OCI-M2 (cell line): ENCODE results near the gene MIA.
"Not testable (repeated sequence)": the region's sequence is repeated elsewhere in the genome, so short reads cannot be mapped to it uniquely, and the experiment has no call there.

Experiments used
- DNase-seq: peaks from one replicate; lab custom pipeline; 2025; ENCODE audit not compliant: unreplicated experiment; lab: John Stamatoyannopoulos, UW

Gene MIA

DNA sequence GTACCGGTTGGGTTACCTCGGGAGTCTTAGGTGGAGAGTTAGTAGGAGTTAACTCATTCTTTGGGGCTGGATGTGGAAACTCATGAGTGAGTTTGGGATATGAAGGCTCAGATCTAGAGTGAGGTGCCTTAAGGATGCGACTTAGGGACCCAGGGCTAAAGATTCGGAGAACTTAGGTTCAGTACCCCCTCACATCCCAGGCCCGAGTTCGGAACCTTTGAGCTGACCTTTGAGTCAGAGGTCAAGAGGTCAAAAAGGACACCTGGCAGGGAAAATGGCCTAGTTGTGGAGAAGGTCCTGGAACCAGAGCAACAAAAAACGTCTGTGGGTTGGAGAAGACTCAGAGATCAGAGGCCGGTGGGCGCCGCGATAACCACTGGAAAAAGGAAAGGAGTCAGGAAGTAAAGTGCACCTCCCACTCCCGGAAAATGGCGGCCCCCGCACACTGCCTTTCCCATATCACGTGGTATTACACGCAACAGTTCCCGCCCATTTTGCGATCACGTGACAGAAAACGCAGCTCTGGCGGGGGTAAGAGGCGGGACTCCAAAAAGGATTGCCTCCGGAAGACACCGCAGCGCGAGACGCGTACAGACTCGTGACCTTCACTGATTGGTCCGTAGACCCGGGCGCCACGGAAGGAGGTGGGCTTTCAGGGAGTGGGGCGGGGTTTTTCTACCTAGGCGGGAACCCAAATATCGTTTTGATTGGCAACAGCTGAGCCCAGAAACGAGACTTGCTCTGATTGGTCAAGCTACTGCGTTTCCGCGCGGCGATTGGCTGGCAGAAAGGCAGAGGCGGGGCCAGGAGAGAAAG lies 25.1 kb upstream of the MIA start, which contains the start of gene ACTMAP:
ACTMAP (minus strand) TSS at position 420 of the 816 bp plus-strand sequence. CDS start 674 bp downstream, outside the sequence.
- peak; percentile 97 for DNase-seq

DNA sequence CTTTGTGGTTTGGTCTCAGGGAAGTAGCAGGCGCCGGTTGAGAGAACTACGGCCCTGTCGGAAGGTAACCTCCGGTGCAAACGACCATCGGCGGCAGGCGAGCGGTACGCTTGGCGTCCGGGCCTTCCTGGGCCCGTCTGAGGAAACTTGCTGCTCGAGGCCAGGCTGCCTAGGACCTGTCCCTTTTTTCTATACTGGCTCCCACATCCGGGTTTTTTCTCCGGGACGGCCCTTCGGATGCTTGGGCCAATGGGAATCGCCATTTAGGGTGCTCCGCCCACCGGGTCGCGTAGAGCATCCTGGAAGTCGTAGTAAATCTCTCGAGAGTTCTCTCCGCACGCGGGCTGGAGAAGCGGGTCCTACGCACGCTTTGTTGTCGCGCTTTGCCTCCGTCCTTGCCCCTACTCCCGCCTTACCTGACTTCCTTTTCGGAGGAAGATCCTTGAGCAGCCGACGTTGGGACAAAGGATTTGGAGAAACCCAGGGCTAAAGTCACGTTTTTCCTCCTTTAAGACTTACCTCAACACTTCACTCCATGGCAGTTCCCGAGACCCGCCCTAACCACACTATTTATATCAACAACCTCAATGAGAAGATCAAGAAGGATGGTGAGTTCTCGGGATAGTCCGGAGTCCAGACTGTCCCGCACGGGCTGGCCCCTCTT lies 24.3 kb upstream of the MIA start, which contains the start of gene SNRPA:
SNRPA (plus strand) TSS at position 330 of the 664 bp plus-strand sequence; CDS start at position 536, 206 bp downstream.
- DNase-seq = peak; percentile 97

DNA sequence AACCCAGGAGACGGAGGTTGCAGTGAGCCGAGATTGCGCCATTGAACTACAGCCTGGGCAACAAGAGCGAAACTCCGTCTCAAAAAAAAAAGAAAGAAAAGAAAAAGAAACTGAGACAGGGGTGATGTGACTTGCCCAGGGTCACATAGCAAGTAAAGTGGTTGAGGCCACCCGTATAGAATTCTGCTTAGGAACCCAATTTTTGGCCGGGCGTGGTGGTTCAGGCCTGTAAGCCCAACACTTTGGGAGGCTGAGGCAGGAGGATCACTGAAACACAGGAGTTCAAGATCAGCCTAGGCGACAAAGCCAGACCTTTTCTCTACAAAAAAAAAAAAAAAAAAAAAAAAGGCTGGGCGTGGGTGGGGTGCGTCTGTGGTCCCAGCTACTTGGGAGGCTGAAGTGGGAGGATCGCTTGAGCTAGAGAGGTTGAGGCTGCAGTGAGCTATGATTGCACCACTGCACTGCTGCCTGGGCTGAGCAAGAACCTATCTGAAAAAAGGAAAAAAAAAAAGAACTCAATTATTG lies 23.0 kb upstream of the MIA start:
- DNase-seq = no peak

DNA sequence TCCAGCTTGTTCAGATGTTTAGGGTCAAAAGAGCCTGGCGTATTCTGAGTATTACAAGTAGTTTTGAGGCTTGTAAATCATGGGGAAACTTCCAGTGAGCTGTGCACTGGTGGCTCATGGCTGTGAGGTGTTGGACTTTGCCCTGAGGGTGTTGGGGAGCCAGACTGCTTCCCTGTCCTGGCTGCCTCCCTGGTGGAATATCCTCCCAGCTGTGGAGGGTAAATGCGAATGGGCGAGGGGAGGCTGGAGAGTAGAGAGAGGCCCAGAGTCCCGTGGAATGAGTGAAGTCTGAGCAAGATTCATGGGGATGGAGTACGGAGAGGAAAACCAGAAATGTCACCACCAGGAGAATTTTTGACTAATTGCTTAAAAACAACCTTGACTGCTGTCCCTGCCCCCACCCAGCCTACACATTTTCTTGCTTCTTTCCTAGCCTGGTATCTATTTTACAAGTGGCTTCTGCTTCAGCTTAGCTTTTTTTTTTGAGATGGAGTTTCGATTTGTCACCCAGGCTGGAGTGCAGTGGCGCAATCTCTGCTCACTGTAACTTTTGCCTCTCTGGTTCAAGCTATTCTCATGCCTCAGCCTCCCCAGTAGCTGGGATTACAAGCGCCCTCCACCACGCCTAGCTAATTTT lies 20.6 kb upstream of the MIA start:
- DNase-seq = no peak

DNA sequence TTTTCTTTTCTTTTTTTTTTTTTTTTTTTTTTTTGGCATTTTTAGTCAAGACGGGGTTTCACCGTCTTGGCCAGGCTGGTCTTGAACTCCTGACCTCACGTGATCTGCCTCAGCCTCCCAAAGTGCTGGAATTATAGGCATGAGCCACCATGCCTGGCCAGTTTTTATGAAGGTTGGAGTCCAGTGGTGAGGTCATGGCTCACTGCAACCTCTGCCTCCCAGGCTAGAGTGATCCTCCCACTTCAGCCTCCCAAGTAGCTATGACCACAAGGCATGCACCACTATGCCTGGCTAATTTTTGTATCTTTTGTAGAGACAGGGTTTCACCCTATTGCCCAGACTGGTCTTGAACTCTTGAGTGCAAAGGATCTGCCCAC lies 20.1 kb upstream of the MIA start:
- no peak for DNase-seq

DNA sequence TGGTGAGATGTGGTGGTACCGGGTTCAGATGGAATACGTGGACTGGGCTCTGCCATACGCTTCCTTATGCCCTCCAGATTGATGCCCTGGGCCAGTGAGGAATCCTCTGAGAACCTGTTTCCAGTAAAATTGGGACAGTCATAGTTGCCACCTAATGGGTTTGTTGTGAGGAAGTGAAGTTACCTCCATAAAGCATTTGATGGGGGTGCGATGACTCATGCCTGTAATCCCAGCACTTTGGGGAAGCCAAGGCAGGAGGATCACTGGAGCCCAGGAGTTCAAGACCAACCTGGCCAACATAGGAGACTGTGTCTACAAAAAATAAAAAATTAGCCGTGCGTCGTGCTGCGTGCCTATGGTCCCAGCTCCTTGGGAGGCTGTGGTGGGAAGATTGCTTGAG lies 19.5 kb upstream of the MIA start:
- no peak for DNase-seq

DNA sequence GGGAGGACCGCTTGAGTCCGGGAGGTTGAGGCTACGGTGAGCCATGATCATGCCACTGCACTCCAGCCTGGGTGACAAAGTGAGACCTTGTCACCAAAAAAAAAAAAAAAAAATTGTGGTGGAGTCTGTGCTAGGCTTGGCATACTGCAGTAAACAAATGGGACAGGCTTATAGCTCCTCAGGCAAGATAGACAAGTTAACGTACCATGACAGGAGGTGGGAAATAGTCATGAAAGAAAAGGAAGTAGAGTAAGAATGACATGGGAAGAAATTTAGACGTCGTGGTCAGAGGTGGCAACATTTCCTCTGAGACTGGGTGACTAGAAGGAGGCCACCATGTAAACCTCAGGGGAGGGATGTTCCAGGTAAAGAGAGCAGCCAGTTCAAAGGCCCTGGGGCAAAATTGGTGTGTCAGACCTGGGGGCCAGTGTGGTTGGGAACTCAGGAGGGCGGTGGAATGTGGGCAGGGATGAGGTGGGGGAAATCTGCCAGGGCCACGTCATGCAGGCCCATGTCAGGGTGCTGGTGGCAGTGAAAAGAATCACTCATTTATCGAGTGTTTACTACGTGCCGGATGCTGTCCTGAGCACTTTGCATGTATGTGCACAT lies 18.7 kb upstream of the MIA start:
- no peak for DNase-seq

DNA sequence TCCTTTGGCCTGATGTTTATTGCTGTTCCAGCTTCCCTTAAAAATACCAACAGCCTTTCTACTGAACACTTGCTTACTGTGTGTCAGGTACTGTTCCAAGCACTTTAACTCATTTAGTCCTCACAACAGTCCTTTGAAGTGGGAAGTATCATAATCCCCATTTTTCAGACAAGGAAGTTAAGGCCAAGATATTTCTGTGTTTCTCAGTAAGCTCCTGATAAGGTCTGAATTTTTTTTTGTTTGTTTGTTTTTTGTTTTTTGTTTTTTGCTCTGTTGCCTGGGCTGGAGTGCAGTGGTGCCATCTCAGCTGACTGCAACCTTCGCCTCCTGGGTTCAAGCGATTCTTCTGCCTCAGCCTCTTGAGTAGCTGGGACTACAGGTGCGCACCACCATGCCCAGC lies 16.8 kb upstream of the MIA start:
- DNase-seq = no peak

DNA sequence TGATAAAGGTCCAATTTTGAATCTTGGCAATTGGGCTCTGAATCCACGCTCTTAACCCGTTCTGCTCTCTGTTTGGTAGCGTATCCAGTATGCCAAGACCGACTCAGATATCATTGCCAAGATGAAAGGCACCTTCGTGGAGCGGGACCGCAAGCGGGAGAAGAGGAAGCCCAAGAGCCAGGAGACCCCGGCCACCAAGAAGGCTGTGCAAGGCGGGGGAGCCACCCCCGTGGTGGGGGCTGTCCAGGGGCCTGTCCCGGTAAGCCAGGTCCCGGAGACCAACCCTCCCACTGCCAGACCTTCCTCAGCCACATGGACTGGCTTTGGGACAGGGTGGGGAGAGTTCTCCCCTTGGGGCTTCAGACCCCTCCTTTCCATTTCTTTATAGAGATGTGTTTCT lies 16.0 kb upstream of the MIA start:
- no peak for DNase-seq

DNA sequence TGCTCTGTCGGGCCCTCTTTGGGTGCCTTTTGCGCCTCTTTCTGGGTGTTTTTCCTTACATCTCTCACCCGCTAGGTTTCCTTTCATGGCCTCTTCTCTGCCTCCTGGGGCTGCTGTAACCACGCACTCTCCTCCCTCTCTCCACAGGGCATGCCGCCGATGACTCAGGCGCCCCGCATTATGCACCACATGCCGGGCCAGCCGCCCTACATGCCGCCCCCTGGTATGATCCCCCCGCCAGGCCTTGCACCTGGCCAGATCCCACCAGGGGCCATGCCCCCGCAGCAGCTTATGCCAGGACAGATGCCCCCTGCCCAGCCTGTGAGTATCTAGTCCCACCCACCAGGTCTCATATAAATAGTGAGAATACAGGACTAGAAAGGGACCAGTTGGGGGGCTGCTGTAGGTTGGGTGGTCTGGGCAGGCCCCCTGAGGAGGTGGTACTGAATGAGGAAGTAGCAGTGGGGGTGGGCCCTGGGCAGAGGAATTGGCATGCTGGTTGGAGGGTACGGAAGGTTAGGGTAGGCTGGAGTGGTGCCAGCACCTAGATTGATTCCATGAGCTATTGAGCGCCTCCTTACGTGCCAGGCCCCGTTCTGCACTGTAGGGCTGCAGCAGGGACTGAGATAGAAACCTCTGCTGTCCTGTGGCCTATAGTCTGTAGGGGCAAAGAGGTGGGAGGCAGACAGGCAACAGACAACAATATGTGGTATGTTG lies 12.4 kb upstream of the MIA start:
- no peak for DNase-seq

DNA sequence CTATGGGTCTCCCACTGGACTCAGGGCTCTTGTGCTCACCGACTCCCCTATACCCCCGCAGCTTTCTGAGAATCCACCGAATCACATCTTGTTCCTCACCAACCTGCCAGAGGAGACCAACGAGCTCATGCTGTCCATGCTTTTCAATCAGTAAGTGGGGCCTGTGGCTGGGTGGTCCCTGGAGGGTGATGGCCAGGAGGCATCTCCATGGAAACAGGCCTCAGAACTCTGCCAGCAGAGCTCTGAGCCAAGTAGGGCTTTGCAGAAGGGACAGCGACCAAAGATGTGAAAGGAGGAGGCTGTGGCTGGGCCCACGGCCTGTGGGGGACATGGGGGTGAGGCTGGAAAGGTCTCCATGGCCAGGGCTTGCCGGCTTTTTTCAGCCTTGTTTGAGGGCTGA lies 11.8 kb upstream of the MIA start:
- no peak for DNase-seq

DNA sequence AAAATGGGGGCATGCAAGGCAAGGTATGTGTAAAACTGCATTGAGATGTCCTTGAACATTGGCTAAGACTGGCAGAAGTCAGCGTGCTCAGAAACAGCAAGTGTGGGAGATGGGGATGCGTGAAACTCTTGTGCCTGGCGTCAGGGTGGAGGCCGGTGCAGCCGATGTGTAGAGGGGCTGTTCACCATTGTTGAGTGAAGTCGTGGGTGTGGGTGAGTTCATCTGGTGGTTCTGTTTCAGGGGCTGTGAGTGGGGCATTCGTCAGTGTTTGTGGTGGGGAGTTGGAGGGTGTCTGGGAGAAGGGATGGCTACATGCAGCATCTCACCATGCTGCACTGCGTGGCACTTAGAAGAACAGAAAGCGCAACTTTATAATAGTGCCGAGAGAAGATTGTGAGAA lies 11.4 kb upstream of the MIA start:
- DNase-seq = no peak

DNA sequence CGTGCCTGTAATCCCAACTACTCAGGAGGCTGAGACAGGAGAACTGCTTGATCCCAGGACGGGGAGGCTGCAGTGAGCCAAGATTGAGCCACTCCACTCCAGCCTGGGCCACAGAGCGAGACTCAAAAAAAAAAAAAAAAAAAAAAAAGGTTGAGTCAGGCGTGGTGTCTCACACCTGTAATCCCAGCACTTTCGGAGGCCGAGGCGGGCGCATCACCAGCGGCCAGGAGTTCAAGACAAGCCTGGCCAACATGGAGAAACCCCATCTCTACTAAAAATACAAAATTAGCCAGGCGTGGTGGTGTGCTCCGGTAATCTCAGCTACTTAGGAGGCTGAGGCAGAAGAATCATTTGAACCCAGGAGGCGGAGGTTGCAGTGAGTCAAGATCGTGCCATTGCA lies 8.9 kb upstream of the MIA start:
- not testable (repeated sequence) for DNase-seq

DNA sequence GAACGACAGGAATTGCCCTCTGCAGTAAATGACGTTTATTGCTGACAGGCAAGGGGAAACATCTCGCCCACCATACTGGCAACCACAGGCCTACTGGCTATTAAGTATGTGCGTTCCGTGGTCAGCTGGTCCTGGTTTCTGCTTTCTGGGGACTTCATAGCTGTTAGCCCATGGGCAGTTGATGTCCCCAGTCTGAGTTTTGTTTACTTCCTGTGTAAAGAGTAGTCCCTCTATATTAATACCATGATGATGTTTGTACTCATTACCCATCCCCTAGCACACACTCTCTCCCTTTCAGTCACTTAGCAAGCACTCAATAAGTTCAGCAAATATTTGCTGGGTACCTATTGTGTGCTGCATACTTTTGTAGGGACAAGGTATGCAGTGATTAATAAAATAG lies 6.5 kb upstream of the MIA start:
- no peak for DNase-seq

DNA sequence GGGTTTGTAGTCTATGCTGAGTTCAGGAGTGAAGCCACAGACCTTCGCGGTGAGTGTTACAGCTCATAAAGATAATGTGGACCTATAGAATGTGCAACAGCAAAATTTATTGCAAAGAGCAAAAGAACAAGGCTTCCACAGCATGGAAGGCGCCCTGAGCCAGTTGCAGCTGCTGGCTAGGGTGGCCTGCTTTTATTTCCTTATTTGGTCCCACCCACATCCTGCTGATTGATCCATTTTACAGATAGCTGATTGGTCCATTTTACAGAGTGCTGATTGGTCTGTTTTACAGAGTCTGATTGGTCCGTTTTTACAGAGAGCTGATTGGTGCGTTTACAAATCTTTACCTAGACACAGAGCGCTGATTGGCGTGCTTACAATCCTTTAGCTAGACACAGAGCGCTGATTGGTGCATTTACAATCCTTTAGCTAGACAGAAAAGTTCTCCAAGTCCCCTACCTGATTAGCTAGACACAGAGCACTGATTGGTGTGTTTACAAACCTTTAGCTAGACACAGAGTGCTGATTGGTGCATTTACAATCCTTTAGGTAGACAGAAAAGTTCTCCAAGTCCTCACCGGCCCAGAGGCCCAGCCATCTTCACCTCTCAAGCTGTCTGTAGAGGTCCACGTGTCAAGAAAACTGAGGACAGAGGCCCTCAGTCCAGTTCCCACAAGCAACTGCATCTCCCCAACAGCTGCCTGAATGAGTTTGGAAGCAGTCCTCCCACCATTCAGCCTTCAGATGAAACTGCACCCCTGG lies 4.0 kb upstream of the MIA start:
- not testable (repeated sequence) for DNase-seq

DNA sequence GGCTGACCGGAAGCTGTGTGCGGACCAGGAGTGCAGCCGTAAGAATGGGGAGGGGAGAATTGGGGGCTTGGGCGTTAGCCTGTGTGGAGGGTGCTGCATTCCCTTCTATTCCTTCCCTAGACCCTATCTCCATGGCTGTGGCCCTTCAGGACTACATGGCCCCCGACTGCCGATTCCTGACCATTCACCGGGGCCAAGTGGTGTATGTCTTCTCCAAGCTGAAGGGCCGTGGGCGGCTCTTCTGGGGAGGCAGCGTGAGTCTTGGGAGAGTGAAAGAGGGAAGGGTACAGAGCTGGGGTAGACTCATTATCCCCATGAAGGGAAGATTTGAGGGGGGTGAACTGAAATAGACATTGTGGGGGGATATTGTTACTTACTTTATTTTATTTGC lies 306 bp downstream of the MIA start:
- DNase-seq = no peak

DNA sequence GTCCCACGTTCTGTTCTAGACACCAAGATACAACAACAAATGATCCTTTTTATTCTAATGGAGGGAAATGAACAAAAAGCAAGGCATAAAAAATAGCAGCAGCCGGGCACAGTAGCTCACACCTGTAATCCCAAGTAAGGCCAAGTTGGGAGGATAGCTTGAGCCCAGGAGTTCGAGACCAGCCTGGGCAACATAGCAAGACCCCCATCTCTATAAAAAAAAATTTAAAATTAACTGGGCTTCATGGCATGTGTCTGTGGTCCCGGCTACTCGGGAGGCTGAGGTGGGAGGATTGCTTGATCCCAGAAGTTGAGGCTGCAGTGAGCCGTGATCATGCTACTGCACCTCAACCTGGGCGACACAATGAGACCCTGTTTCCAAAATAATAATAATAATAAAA lies 1.0 kb downstream of the MIA start:
- DNase-seq = no peak

DNA sequence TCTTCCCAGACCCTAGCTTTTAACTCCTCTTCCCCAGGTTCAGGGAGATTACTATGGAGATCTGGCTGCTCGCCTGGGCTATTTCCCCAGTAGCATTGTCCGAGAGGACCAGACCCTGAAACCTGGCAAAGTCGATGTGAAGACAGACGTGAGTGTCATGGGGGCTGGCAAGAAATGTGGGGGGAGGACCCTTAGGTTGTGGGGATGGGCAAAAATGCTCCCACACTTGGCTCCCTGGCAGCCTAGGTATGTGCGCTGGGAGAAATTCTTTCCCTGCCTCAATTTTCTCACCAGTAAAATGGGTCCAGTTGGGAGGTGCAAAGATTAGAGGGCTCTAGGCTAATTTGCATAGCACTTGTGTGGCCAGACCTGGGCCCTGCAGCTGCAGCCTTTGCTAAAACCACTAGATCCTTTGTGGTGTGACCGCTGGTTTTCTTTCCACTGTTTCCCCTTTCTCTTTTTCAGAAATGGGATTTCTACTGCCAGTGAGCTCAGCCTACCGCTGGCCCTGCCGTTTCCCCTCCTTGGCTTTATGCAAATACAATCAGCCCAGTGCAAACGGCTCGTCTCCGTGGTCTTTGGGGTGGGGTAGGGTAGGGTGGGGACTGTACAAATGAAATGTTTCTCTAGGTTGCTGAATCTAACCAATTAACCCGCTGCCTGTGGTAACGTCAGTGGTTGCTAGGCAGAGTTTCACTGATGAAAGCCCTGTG lies 1.8 kb downstream of the MIA start:
- peak; percentile 90 for DNase-seq

DNA sequence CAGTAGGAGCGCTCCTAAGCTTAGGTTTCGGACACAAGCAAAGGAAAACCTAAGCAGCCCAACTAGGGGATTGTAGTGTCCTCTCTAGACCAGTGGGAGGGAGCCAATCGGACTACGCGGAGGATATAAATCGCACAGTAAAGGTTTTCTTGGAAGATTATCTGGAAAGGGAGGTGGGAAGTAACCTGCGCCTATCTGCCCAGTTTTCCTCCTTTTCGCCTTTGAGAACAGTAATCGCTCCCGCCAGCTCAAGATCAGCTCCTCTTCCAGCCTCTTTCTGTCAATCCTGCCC lies 2.3 kb downstream of the MIA start:
- no peak for DNase-seq
